Naive B cell (primary cell): Measurements from ENCODE around the gene FAR1. TPM values are rescaled to one million over a fixed set of nuclear protein-coding genes. Genes with fewer than 3 reads are reported as not detected.
"Not testable (repeated sequence)": the region's sequence is repeated elsewhere in the genome, so short reads cannot be mapped to it uniquely, and the experiment has no call there.

Experiments
- ATAC-seq, 2 donors: fragments of 150-1000 bp; cut with Tn5 transposase; 2 replicates each; pipeline ENCODE4 v1.10.0; 2021; ENCODE audit warnings: low read depth in 2 of 2, mild to moderate bottlenecking in 2 of 2, moderate library complexity in 2 of 2
- DNase-seq: peaks from one replicate; pipeline ENCODE4 v3.0.0; 2022
- H3K27ac Mint-ChIP-seq, 6 donors: one replicate each; pipeline ENCODE4 v1.8.0; 2020 to 2022; ENCODE audit warnings: mild to moderate bottlenecking in 6 of 6, mixed read lengths in 6 of 6, moderate library complexity in 5 of 6, inconsistent platforms in 2 of 6
- H3K27me3 Mint-ChIP-seq, 3 donors: one replicate each; pipeline ENCODE4 v1.8.0; 2021 to 2022; ENCODE audit warnings: mixed read lengths in 3 of 3, mild to moderate bottlenecking in 1 of 3
- H3K36me3 Mint-ChIP-seq, 2 donors: one replicate each; pipeline ENCODE4 v1.8.0; 2020 to 2022; ENCODE audit warnings: mixed read lengths in 2 of 2, inconsistent platforms in 1 of 2, mild to moderate bottlenecking in 1 of 2
- H3K4me1 Mint-ChIP-seq, 3 donors: one replicate each; pipeline ENCODE4 v1.8.0; 2020 to 2022; ENCODE audit warnings: mixed read lengths in 3 of 3, inconsistent platforms in 1 of 3, mild to moderate bottlenecking in 1 of 3, moderate library complexity in 1 of 3
- H3K4me3 Mint-ChIP-seq, 8 donors: one replicate each; pipeline ENCODE4 v1.8.0; 2020 to 2022; ENCODE audit warnings: mild to moderate bottlenecking in 8 of 8, mixed read lengths in 8 of 8, moderate library complexity in 8 of 8, inconsistent platforms in 2 of 8
- H3K9me3 Mint-ChIP-seq, 7 donors: one replicate each; pipeline ENCODE4 v1.8.0; 2020 to 2022; ENCODE audit warnings: mixed read lengths in 7 of 7, mild to moderate bottlenecking in 5 of 7, inconsistent platforms in 2 of 7, moderate library complexity in 1 of 7
- polyA plus RNA-seq, 6 donors: library from polyadenylated mRNA; unstranded; fragments of 300-500 nt; fragmentation: Illumina TruSeq; gene quantifications; one replicate each; pipeline ENCODE4 v1.2.3, GENCODE V29; 2021; ENCODE audit warnings: low read depth in 6 of 6

Gene FAR1
- polyA plus RNA-seq, 6 donors from 2014 or later = 0.14 to 16.1 (median 11.8) TPM

DNA sequence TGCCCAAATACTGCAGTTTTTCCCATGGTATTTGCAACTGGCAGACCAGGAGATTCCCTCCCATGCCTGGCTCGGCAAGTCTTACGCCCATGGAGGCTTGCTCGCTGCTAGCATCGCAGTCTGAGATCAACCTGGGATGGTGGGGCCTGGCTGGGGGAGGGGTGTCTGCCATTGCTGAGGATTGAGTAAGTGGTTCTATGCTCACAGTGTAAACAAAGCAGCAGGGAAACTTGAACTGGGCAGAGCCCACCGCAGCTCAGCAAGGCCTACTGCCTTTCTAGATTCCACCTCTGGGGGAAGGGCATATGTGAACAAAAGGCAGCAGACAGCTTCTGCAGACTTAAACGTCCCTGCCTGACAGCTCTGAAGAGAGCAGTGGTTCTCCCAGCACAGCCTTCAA lies 17.0 kb upstream of the FAR1 start:
- ATAC-seq, DNase-seq, H3K36me3 Mint-ChIP-seq, H3K27ac Mint-ChIP-seq, H3K4me3 Mint-ChIP-seq, H3K4me1 Mint-ChIP-seq: not testable (repeated sequence)
- peaks cover 26 to 70% (median 28%) of the 10 kb centered on the region in 3 donors for H3K27me3 Mint-ChIP-seq
- peaks cover 1 to 12% (median 6%) of the 10 kb centered on the region in 7 donors for H3K9me3 Mint-ChIP-seq

DNA sequence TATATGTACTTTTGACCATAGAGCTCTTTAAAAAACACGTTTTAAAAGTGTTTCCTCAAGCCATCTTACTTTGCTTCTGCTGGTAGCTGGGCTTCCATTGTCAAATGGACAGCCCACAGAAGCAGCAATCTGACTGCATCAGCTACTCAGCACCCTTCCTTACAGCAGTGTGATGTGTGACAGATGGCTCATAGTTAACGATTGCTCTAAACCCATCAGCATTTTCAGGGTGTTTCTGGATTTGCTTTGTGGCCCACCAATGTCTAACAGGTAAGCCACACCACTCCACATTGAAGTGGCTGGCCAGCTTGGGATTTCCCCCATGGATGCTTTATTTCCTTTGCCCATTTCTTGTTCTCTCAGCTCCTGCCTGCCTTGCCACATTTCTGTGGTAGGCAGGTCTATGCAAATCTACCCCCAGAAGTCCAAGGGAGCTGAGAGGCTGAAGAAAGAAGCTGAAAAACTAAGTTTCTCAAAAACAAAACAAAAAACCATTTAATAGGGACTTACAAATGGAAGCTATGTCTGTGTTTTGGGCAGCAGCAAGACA lies 7.3 kb upstream of the FAR1 start:
- Mint-ChIP-seq H3K27ac (no peak overlapping the region), H3K36me3 (peaks cover 0 to 9% of the 10 kb centered on the region in 2 donors), H3K9me3 (peaks cover 7 to 38% (median 33%) of the 10 kb centered on the region in 7 donors), H3K27me3 (peaks cover 6 to 26% (median 22%) of the 10 kb centered on the region in 3 donors), H3K4me3 (no peak overlapping the region), H3K4me1 (no peaks in the 10 kb centered on the region)
- DNase-seq (no peak), ATAC-seq (no peak)

DNA sequence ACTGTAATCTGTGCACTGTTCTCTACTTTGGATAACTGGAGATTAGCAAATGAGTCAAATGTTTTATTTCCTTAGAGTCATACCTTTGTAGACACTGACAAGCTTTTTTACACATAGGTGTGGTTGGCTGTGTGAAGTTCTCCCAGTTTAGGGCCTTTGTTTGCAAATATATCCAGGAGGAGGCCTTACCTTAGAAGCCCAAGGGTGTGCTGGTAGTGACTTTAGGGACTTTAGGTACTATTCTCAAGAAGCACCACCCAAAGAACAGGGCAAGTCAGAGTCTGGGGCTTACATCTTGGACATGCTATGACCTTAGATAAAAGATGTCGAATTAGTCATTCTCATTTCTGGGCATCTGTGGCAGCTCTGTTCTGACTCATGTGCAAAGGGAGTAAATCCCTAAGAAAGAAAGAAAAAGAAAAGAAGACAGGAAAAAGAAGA lies 4.8 kb upstream of the FAR1 start:
- peaks cover 5 to 26% (median 14%) of the 10 kb centered on the region in 7 donors for H3K9me3 Mint-ChIP-seq
- ATAC-seq = no peak
- H3K4me1 Mint-ChIP-seq = peaks cover 12 to 13% (median 12%) of the 10 kb centered on the region in 3 donors
- peaks cover 0 to 11% of the 10 kb centered on the region in 2 donors for H3K36me3 Mint-ChIP-seq
- no peak for DNase-seq
- no peak overlapping the region for H3K27ac Mint-ChIP-seq
- peaks cover 6 to 22% (median 22%) of the 10 kb centered on the region in 3 donors for H3K27me3 Mint-ChIP-seq
- peak overlapping the region in 1 of 8 donors; percentile 2 for H3K4me3 Mint-ChIP-seq

DNA sequence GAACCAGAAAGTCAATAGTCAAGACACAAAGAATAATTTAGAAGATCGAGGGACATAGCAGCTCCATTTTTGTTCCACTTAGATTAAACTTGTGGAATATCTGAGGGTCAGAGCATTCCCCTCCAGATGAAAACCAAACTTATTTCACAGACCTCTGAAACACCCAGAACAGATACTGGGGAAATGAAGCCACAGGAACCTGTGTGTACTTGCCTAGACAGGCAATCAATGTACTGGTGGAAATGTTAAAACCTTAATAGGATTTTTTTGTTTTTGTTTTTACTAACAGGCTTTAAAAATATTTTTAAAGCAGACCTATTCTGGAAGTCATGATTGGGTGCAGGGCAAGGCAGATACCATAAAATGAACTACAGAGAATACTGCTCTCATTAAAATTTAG lies 4.1 kb upstream of the FAR1 start:
- ATAC-seq (no peak), DNase-seq (no peak)
- Mint-ChIP-seq H3K27ac (no peak overlapping the region), H3K9me3 (peaks cover 0 to 19% (median 8%) of the 10 kb centered on the region in 7 donors), H3K27me3 (peaks cover 6 to 22% (median 22%) of the 10 kb centered on the region in 3 donors), H3K4me1 (peaks cover 17 to 19% (median 18%) of the 10 kb centered on the region in 3 donors), H3K36me3 (peaks cover 0 to 6% of the 10 kb centered on the region in 2 donors), H3K4me3 (peak overlapping the region in 1 of 8 donors; percentile 2)

DNA sequence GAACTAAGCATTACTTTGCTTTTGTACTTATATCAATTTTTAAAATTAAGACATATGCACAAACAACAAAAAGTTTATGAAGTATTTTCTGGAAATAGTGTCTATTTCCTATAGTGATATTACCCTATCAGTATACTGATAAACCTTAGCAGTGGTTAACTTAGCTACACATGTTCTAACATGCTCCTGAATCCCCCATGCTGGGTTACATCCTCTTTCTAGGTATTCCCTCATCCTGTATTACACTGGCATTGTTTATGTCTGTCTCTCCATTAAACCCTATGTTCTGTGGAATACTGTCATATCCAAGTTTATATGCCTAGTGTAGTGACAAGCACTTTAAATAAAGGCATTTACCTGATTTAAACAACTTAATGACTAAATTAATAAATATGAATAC lies 1.8 kb upstream of the FAR1 start:
- Mint-ChIP-seq H3K36me3 (peaks cover 0 to 6% of the 10 kb centered on the region in 2 donors), H3K4me3 (peak overlapping the region in 2 of 8 donors; percentile 92 to 99), H3K27ac (peak overlapping the region in 1 of 6 donors; percentile 39), H3K27me3 (peaks cover 6 to 22% (median 15%) of the 10 kb centered on the region in 3 donors), H3K4me1 (peaks cover 34 to 37% (median 34%) of the 10 kb centered on the region in 3 donors), H3K9me3 (peaks cover 0 to 4% (median 0%) of the 10 kb centered on the region in 7 donors)
- ATAC-seq (no peak), DNase-seq (no peak)

GRCh38 chr11:13667245-13667644 lies 1.2 kb upstream of the FAR1 start:
- peaks cover 6 to 19% (median 15%) of the 10 kb centered on the region in 3 donors for H3K27me3 Mint-ChIP-seq
- peak overlapping the region in 5 of 6 donors; percentile 39 to 93 (median 70) for H3K27ac Mint-ChIP-seq
- peaks cover 0 to 3% (median 0%) of the 10 kb centered on the region in 7 donors for H3K9me3 Mint-ChIP-seq
- DNase-seq (peak; percentile 29), ATAC-seq (no peak)
- H3K4me3 Mint-ChIP-seq = peak overlapping the region; percentile 81 to 99 (median 95)
- peaks cover 37 to 40% (median 40%) of the 10 kb centered on the region in 3 donors for H3K4me1 Mint-ChIP-seq
- H3K36me3 Mint-ChIP-seq = peaks cover 0 to 6% of the 10 kb centered on the region in 2 donors

DNA sequence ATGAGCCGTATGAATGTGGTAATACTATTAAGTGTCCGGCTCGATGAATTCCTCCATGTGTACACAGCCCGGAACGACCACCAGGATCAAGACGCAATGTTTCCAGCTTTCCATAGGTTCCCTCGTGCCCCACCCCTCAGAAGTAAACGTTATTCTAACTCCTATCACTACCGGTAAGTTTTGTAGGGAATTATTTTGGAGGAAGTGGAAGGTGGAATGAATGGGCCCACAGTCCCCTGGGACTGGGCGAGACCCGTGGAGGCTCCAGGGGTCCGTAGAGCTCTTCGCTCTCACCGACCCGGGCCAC lies 720 bp upstream of the FAR1 start:
- peak overlapping the region; percentile 81 to 99 (median 95) for H3K4me3 Mint-ChIP-seq
- peaks cover 6 to 15% (median 14%) of the 10 kb centered on the region in 3 donors for H3K27me3 Mint-ChIP-seq
- ATAC-seq (no peak), DNase-seq (no peak)
- peaks cover 0 to 6% of the 10 kb centered on the region in 2 donors for H3K36me3 Mint-ChIP-seq
- H3K27ac Mint-ChIP-seq = peak overlapping the region in 5 of 6 donors; percentile 39 to 93 (median 70)
- H3K4me1 Mint-ChIP-seq = peaks cover 41 to 44% (median 42%) of the 10 kb centered on the region in 3 donors
- H3K9me3 Mint-ChIP-seq = no peaks in the 10 kb centered on the region

GRCh38 chr11:13668957-13669521 lies 571 bp downstream of the FAR1 start:
- Mint-ChIP-seq H3K36me3 (peaks cover 0 to 6% of the 10 kb centered on the region in 2 donors), H3K27me3 (peaks cover 1 to 10% (median 4%) of the 10 kb centered on the region in 3 donors), H3K4me1 (peaks cover 44 to 47% (median 46%) of the 10 kb centered on the region in 3 donors), H3K9me3 (no peaks in the 10 kb centered on the region), H3K4me3 (peak overlapping the region; percentile 92 to 99 (median 98)), H3K27ac (peak overlapping the region; percentile 22 to 98 (median 79))
- peak; percentile 52 for DNase-seq
- peak; percentile 18 to 19 for ATAC-seq

- Mint-ChIP-seq H3K36me3 (peaks cover 0 to 6% of the 10 kb centered on the region in 2 donors), H3K4me3 (peak overlapping the region; percentile 92 to 99 (median 98)), H3K4me1 (peaks cover 49 to 53% (median 51%) of the 10 kb centered on the region in 3 donors), H3K27me3 (peaks cover 0 to 6% (median 0%) of the 10 kb centered on the region in 3 donors), H3K27ac (peak overlapping the region; percentile 76 to 98 (median 79)), H3K9me3 (no peaks in the 10 kb centered on the region)
- ATAC-seq (no peak), DNase-seq (no peak)
Measured at GRCh38 chr11:13669544-13670488, 1.3 kb downstream of the FAR1 start.

GRCh38 chr11:13672576-13673210 lies 4.2 kb downstream of the FAR1 start:
- peak overlapping the region in 3 of 6 donors; percentile 1 to 40 (median 19) for H3K27ac Mint-ChIP-seq
- no peaks in the 10 kb centered on the region for H3K27me3 Mint-ChIP-seq
- H3K4me3 Mint-ChIP-seq = peak overlapping the region in 2 of 8 donors; percentile 0 to 54
- DNase-seq (no peak), ATAC-seq (no peak)
- no peaks in the 10 kb centered on the region for H3K9me3 Mint-ChIP-seq
- peaks cover 0 to 6% of the 10 kb centered on the region in 2 donors for H3K36me3 Mint-ChIP-seq
- H3K4me1 Mint-ChIP-seq = peaks cover 45 to 55% (median 52%) of the 10 kb centered on the region in 3 donors

DNA sequence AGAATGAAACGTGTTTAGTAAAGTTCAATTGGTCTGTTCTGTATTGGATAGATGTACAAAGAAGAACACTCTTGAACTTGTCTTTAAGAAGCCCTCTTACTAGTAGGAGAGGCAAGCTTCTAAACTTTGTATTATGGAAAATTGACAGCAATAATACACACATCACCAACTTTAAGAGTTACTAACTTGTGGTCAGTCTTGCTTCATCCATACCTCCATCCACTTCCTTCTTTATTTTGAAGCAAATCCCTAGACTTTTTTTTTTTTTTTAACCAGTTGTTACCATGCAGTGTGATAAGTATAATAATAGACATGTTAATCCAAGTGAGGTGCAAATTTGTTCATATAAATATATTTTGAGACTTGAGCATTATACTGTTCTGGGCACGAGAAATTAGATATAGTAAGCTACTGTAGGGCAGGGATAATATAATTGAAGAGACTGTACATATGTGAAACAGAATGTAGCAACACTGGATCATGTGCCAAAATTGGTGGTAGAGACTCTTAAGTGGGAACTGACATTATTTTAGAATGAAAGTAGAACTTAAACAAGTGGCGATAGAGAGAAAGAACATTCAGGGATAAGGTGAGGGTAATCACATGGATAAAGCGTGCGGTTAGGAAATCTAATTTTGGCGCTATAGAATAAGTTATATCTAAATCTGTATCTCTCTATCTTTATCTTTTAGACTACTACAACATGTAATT lies 6.5 kb downstream of the FAR1 start:
- DNase-seq = no peak
- H3K4me3 Mint-ChIP-seq = no peak overlapping the region
- H3K9me3 Mint-ChIP-seq = no peaks in the 10 kb centered on the region
- no peak for ATAC-seq
- H3K27me3 Mint-ChIP-seq = no peaks in the 10 kb centered on the region
- H3K36me3 Mint-ChIP-seq = no peaks in the 10 kb centered on the region
- H3K27ac Mint-ChIP-seq = peak overlapping the region in 1 of 6 donors; percentile 18
- peaks cover 38 to 52% (median 45%) of the 10 kb centered on the region in 3 donors for H3K4me1 Mint-ChIP-seq

GRCh38 chr11:13676576-13676975 lies 8.1 kb downstream of the FAR1 start:
- ATAC-seq (no peak), DNase-seq (no peak)
- Mint-ChIP-seq H3K4me3 (no peak overlapping the region), H3K9me3 (peaks cover 0 to 2% (median 0%) of the 10 kb centered on the region in 7 donors), H3K4me1 (peaks cover 38 to 51% (median 49%) of the 10 kb centered on the region in 3 donors), H3K27ac (peak overlapping the region in 1 of 6 donors; percentile 27), H3K36me3 (no peaks in the 10 kb centered on the region), H3K27me3 (no peaks in the 10 kb centered on the region)
